ENCODE measurements around the gene PTPRU.

Gene PTPRU

GRCh38 chr1:29303201-29304024 lies 67.1 kb downstream of the PTPRU start:
- Histone ChIP-seq H3K9me3 (ENCODE audit: low read depth, low read length) (no peaks in the 10 kb centered on the region), H3K4me3 (no peak overlapping the region), H3K27ac (no peak overlapping the region), H3K36me3 (ENCODE audit: insufficient read depth, low read length) (no peaks in the 10 kb centered on the region), H3K9ac (ENCODE audit: insufficient read length) (no peak overlapping the region)
- no peak for DNase-seq (ENCODE audit: low read depth, low spot score)
- TF ChIP-seq POLR2AphosphoS5 (IDR thresholded peaks at IDR 0.05; ENCODE audit: borderline replicate concordance, low read depth, low read length), result no peak
- TF ChIP-seq FOXP2 (optimal IDR thresholded peaks at IDR 0.05; ENCODE audit: control extremely low read depth, extremely low read length, insufficient read depth), result no peak
- no peak for TF ChIP-seq EZH2 (IDR thresholded peaks at IDR 0.05)

GRCh38 chr1:29304025-29304684 lies 67.8 kb downstream of the PTPRU start:
- TF ChIP-seq POLR2AphosphoS5 (IDR thresholded peaks at IDR 0.05; ENCODE audit: borderline replicate concordance, low read depth, low read length), result no peak
- TF ChIP-seq EZH2 (IDR thresholded peaks at IDR 0.05), result no peak
- no peak for TF ChIP-seq FOXP2 (optimal IDR thresholded peaks at IDR 0.05; ENCODE audit: control extremely low read depth, extremely low read length, insufficient read depth)
- H3K4me3 ChIP-seq, result no peak overlapping the region
- H3K27ac ChIP-seq, result no peak overlapping the region
- H3K9ac ChIP-seq (ENCODE audit: insufficient read length), result no peak overlapping the region
- no peak for DNase-seq (ENCODE audit: low read depth, low spot score)
- H3K9me3 ChIP-seq (ENCODE audit: low read depth, low read length), result no peaks in the 10 kb centered on the region
- no peaks in the 10 kb centered on the region for H3K36me3 ChIP-seq (ENCODE audit: insufficient read depth, low read length)

- no peaks in the 10 kb centered on the region for H3K9me3 ChIP-seq (ENCODE audit: low read depth, low read length)
- TF ChIP-seq EZH2 (IDR thresholded peaks at IDR 0.05) (no peak), FOXP2 (optimal IDR thresholded peaks at IDR 0.05; ENCODE audit: control extremely low read depth, extremely low read length, insufficient read depth) (no peak), POLR2AphosphoS5 (IDR thresholded peaks at IDR 0.05; ENCODE audit: borderline replicate concordance, low read depth, low read length) (no peak)
- no peak for DNase-seq (ENCODE audit: low read depth, low spot score)
- H3K9ac ChIP-seq (ENCODE audit: insufficient read length), result no peak overlapping the region
- H3K4me3 ChIP-seq, result no peak overlapping the region
- no peak overlapping the region for H3K27ac ChIP-seq
- H3K36me3 ChIP-seq (ENCODE audit: insufficient read depth, low read length), result no peaks in the 10 kb centered on the region
These were observed 69.6 kb downstream of the PTPRU start for GRCh38 chr1:29305943-29306342.

GRCh38 chr1:29306471-29307140 lies 70.3 kb downstream of the PTPRU start:
- Histone ChIP-seq H3K36me3 (ENCODE audit: insufficient read depth, low read length) (no peaks in the 10 kb centered on the region), H3K9ac (ENCODE audit: insufficient read length) (no peak overlapping the region), H3K4me3 (no peak overlapping the region), H3K27ac (no peak overlapping the region), H3K9me3 (ENCODE audit: low read depth, low read length) (no peaks in the 10 kb centered on the region)
- DNase-seq (ENCODE audit: low read depth, low spot score), result no peak
- no peak for TF ChIP-seq FOXP2 (optimal IDR thresholded peaks at IDR 0.05; ENCODE audit: control extremely low read depth, extremely low read length, insufficient read depth)
- TF ChIP-seq POLR2AphosphoS5 (IDR thresholded peaks at IDR 0.05; ENCODE audit: borderline replicate concordance, low read depth, low read length), result no peak
- TF ChIP-seq EZH2 (IDR thresholded peaks at IDR 0.05), result no peak

GRCh38 chr1:29309075-29309474 lies 72.8 kb downstream of the PTPRU start:
- TF ChIP-seq POLR2AphosphoS5 (IDR thresholded peaks at IDR 0.05; ENCODE audit: borderline replicate concordance, low read depth, low read length), result no peak
- no peak for TF ChIP-seq FOXP2 (optimal IDR thresholded peaks at IDR 0.05; ENCODE audit: control extremely low read depth, extremely low read length, insufficient read depth)
- no peak for TF ChIP-seq EZH2 (IDR thresholded peaks at IDR 0.05)
- no peak overlapping the region for H3K27ac ChIP-seq
- no peaks in the 10 kb centered on the region for H3K36me3 ChIP-seq (ENCODE audit: insufficient read depth, low read length)
- H3K4me3 ChIP-seq, result no peak overlapping the region
- DNase-seq (ENCODE audit: low read depth, low spot score), result no peak
- H3K9me3 ChIP-seq (ENCODE audit: low read depth, low read length), result no peaks in the 10 kb centered on the region
- no peak overlapping the region for H3K9ac ChIP-seq (ENCODE audit: insufficient read length)

GRCh38 chr1:29309621-29310020 lies 73.3 kb downstream of the PTPRU start:
- no peak overlapping the region for H3K4me3 ChIP-seq
- no peaks in the 10 kb centered on the region for H3K9me3 ChIP-seq (ENCODE audit: low read depth, low read length)
- no peak for TF ChIP-seq POLR2AphosphoS5 (IDR thresholded peaks at IDR 0.05; ENCODE audit: borderline replicate concordance, low read depth, low read length)
- TF ChIP-seq FOXP2 (optimal IDR thresholded peaks at IDR 0.05; ENCODE audit: control extremely low read depth, extremely low read length, insufficient read depth), result no peak
- TF ChIP-seq EZH2 (IDR thresholded peaks at IDR 0.05), result no peak
- H3K9ac ChIP-seq (ENCODE audit: insufficient read length), result no peak overlapping the region
- no peaks in the 10 kb centered on the region for H3K36me3 ChIP-seq (ENCODE audit: insufficient read depth, low read length)
- H3K27ac ChIP-seq, result no peak overlapping the region
- DNase-seq (ENCODE audit: low read depth, low spot score), result no peak

GRCh38 chr1:29310616-29311180 lies 74.4 kb downstream of the PTPRU start:
- no peaks in the 10 kb centered on the region for H3K36me3 ChIP-seq (ENCODE audit: insufficient read depth, low read length)
- H3K9ac ChIP-seq (ENCODE audit: insufficient read length), result no peak overlapping the region
- H3K27ac ChIP-seq, result no peak overlapping the region
- no peak for TF ChIP-seq EZH2 (IDR thresholded peaks at IDR 0.05)
- no peak for TF ChIP-seq FOXP2 (optimal IDR thresholded peaks at IDR 0.05; ENCODE audit: control extremely low read depth, extremely low read length, insufficient read depth)
- no peak for TF ChIP-seq POLR2AphosphoS5 (IDR thresholded peaks at IDR 0.05; ENCODE audit: borderline replicate concordance, low read depth, low read length)
- DNase-seq (ENCODE audit: low read depth, low spot score), result no peak
- no peaks in the 10 kb centered on the region for H3K9me3 ChIP-seq (ENCODE audit: low read depth, low read length)
- no peak overlapping the region for H3K4me3 ChIP-seq

Data from SK-N-MC (cell line).